ENCODE measurements around the gene DGKB.

GRCh38 chr7:14125998-14126397 is 776.6 kb downstream of the DGKB start:
- TF ChIP-seq EZH2 (IDR thresholded peaks at IDR 0.05; ENCODE audit: low read length) (no peak), CTCF (optimal IDR thresholded peaks at IDR 0.05 in 1 of 3, IDR thresholded peaks at IDR 0.05 in 1 of 3, conservative IDR thresholded peaks at IDR 0.05 in 1 of 3; ENCODE audit: extremely low read depth in 1 of 3, insufficient read depth in 2 of 3, low read length in 3 of 3) (no peak)

All from keratinocyte (primary cell).